Osteoblast (primary cell): ENCODE measurements around the gene IL17RC. TPM values are rescaled to one million over a fixed set of nuclear protein-coding genes. Genes with fewer than 3 reads are reported as not detected.
A peak's percentile ranks its signal among the peaks of the same experiment; 100 is the strongest.
"Not testable (repeated sequence)": the region's sequence is repeated elsewhere in the genome, so short reads cannot be mapped to it uniquely, and the experiment has no call there.

Source experiments
- DNase-seq: peaks from one replicate; pipeline ENCODE4 v3.0.0; 2011; ENCODE audit warnings: low spot score, mixed read lengths; ENCODE audit not compliant: insufficient read length; ENCODE audit errors: missing footprints
- H2AFZ ChIP-seq: 2 replicates; pipeline ENCODE4 v1.6.0; 2011; ENCODE audit warnings: mild to moderate bottlenecking, low read length
- H3K27ac ChIP-seq: 2 replicates; pipeline ENCODE4 v1.5.1; 2011; ENCODE audit warnings: mild to moderate bottlenecking, low read depth, low read length, moderate library complexity
- H3K27me3 ChIP-seq: 2 replicates; pipeline ENCODE4 v1.6.0; 2012; ENCODE audit warnings: mild to moderate bottlenecking, control low read depth, inconsistent platforms, low read length, moderate library complexity; ENCODE audit not compliant: insufficient read depth
- H3K36me3 ChIP-seq: 2 replicates; pipeline ENCODE4 v1.5.1; 2011; ENCODE audit warnings: mild to moderate bottlenecking, low read length, control low read depth, moderate library complexity; ENCODE audit not compliant: insufficient read depth
- H3K4me1 ChIP-seq: 2 replicates; pipeline ENCODE4 v1.5.1; 2011; ENCODE audit warnings: mild to moderate bottlenecking, low read length, control low read depth, moderate library complexity; ENCODE audit not compliant: insufficient read depth
- H3K4me2 ChIP-seq: 2 replicates; pipeline ENCODE4 v1.6.0; 2011; ENCODE audit warnings: mild to moderate bottlenecking, low read length; ENCODE audit not compliant: insufficient read depth
- H3K4me3 ChIP-seq: fragments of 200-600 bp; sonication (generic); 3 replicates; pipeline ENCODE4 v1.5.1; 2012; ENCODE audit warnings: mild to moderate bottlenecking, low read length, inconsistent platforms; ENCODE audit not compliant: insufficient read depth
- H3K79me2 ChIP-seq: 2 replicates; pipeline ENCODE4 v1.6.0; 2012; ENCODE audit warnings: mild to moderate bottlenecking, low read length, control low read depth, inconsistent platforms; ENCODE audit not compliant: insufficient read depth
- H3K9me3 ChIP-seq: 2 replicates; pipeline ENCODE4 v1.5.1; 2011; ENCODE audit warnings: low read depth, low read length, control low read depth
- H4K20me1 ChIP-seq: 2 replicates; pipeline ENCODE4 v1.6.0; 2012; ENCODE audit warnings: mild to moderate bottlenecking, low read length, control low read depth; ENCODE audit not compliant: insufficient read depth
- total RNA-seq: library from RNA; depleted of rRNA; stranded (reverse); fragments of >200 nt; gene quantifications from 2 replicates; pipeline ENCODE4 v1.2.3, GENCODE V29; 2012
- TF ChIP-seq, protein P1 (sequence below): IDR thresholded peaks from 2 replicates; pipeline ENCODE4 v1.5.1; 2011; ENCODE audit warnings: mild to moderate bottlenecking, low read depth, low read length, moderate library complexity; ENCODE audit errors: extremely low read depth

The IL17RC gene
- total RNA-seq, 1 donor: 47.0 TPM

DNA sequence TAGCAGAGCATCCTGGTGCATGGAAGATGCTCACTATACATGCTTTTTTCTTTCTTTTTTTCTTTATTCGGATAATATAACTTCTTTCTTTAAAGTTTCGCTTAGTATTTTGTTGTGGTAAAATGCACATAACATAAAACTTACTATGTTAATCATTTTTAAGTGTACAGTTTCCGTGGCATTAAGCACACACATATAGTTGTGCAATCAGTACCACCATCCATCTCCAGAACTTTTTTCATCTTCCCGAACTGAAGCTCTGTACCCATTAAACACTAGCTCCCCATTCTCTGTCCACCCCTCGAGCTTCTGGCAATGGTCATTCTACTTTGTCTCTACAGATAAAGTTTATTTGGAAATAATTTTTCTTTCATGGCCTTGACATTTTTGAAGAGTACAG is 27.5 kb upstream of the IL17RC start:
- no peak for DNase-seq
- Histone ChIP-seq H3K36me3 (peaks cover 12% of the 10 kb centered on the region), H3K27me3 (no peaks in the 10 kb centered on the region), H4K20me1 (peaks cover 2% of the 10 kb centered on the region), H3K9me3 (no peaks in the 10 kb centered on the region), H3K4me3 (no peak overlapping the region), H3K4me1 (peaks cover 26% of the 10 kb centered on the region), H3K79me2 (peaks cover 26% of the 10 kb centered on the region), H3K27ac (no peak overlapping the region), H3K4me2 (no peak overlapping the region), H2AFZ (no peak overlapping the region)
- TF ChIP-seq, protein P1, sequence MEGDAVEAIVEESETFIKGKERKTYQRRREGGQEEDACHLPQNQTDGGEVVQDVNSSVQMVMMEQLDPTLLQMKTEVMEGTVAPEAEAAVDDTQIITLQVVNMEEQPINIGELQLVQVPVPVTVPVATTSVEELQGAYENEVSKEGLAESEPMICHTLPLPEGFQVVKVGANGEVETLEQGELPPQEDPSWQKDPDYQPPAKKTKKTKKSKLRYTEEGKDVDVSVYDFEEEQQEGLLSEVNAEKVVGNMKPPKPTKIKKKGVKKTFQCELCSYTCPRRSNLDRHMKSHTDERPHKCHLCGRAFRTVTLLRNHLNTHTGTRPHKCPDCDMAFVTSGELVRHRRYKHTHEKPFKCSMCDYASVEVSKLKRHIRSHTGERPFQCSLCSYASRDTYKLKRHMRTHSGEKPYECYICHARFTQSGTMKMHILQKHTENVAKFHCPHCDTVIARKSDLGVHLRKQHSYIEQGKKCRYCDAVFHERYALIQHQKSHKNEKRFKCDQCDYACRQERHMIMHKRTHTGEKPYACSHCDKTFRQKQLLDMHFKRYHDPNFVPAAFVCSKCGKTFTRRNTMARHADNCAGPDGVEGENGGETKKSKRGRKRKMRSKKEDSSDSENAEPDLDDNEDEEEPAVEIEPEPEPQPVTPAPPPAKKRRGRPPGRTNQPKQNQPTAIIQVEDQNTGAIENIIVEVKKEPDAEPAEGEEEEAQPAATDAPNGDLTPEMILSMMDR: no peak

DNA sequence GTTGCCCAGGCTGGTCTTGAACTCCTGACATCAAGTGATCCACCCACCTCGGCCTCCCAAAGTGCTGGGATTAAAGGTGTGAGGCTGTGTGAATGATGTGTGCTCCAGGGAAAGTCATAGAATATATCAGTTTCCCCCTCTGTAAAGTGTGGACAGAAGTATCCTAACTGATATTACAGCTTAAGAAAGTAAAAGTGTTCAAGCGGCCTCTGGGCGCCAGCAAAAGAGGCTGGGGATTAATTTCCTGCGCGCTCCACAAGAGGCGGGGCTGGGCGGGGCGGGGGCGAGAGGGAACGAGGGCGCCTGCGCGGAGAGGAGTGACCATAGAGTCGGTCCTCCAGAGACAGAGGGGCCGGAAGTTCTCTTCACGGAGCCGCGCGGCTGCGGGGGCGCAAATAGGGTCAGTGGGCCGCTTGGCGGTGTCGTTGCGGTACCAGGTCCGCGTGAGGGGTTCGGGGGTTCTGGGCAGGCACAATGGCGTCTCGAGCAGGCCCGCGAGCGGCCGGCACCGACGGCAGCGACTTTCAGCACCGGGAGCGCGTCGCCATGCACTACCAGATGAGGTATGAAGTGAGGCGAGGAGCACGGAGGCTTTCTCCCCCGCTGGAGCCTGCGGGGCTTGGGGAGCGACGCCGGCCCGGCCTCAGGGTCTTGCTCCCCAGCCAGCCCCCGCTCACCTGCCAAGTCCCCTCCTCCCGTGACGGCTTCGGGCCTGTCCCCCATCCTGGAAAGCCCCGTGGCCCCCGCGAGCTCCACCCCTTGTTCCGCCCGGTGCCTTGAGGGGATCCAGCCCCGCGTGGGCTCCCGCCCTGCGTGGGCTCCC is 26.4 kb upstream of the IL17RC start, which contains the start of gene JAGN1:
TSS of gene JAGN1 (plus strand) at position 362 of the 823 bp plus-strand sequence. CDS start at position 475, 113 bp downstream.
- H3K36me3 ChIP-seq: peaks cover 12% of the 10 kb centered on the region
- H2AFZ ChIP-seq: peak within 1 kb of the TSS; percentile 97
- peak within 1 kb of the TSS; percentile 91 for H3K27ac ChIP-seq
- H3K4me2 ChIP-seq: peak within 1 kb of the TSS; percentile 79
- no peaks in the 10 kb centered on the region for H3K27me3 ChIP-seq
- peak within 1 kb of the TSS; percentile 92 for H3K4me3 ChIP-seq
- H3K4me1 ChIP-seq: peaks cover 21% of the 10 kb centered on the region
- peak; percentile 95 for DNase-seq
- TF ChIP-seq, protein P1: no peak
- H4K20me1 ChIP-seq: peaks cover 2% of the 10 kb centered on the region
- H3K9me3 ChIP-seq: no peaks in the 10 kb centered on the region
- H3K79me2 ChIP-seq: peaks cover 29% of the 10 kb centered on the region

DNA sequence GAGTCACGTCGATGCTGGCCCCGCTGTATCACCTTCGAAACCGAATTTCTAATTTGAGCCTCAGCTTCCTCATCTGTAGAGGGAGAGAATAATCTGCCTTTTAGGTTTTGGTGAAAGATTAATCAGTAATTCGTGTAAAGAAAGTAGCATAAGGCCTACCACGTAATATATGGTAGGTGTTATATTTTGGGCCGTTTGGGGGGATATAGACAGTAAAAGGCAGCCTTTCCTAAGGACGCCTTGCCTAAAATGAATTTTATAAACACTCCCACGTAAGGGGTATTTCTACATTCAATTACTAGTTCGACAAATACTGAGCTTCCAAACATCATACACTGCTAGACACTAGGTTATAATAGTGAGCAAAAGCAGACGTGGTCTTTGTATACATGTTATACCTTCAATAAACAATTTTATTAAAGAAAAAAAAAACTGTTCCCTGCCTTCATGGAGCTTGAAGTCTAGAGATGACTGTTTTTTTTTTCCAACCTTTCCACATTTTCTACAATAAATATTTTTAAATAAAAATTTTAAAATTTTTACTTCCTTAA is 25.8 kb upstream of the IL17RC start:
- H3K27me3 ChIP-seq: no peaks in the 10 kb centered on the region
- no peaks in the 10 kb centered on the region for H3K9me3 ChIP-seq

DNA sequence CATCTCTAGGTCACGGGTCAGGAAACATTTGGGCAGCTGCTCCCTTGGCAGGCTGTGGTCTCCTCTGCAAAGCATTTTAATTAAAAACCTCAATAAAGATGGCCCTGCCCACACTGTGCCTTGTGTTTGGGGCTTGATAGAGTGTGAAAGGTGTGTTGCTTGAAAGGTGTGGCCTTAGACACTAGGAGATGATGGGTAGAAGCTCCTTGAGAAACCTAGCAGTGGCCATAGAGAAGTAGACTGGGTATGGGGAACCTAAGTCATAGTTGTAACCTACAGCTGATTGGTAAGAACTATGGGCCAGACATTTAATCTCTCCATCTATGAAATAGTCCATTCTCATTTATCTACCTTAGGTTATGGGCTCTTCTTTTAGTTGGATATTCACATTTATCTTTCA is 23.2 kb upstream of the IL17RC start:
- H2AFZ ChIP-seq: no peak overlapping the region
- no peak overlapping the region for H3K4me2 ChIP-seq

More for the DNA sequence above, 25.8 kb upstream of the IL17RC start:
- peak; percentile 66 for DNase-seq
- H3K79me2 ChIP-seq: peaks cover 29% of the 10 kb centered on the region
- H3K4me3 ChIP-seq: peak overlapping the region; percentile 92
- H3K4me2 ChIP-seq: peak overlapping the region; percentile 79
- TF ChIP-seq, protein P1: no peak
- H3K36me3 ChIP-seq: peaks cover 12% of the 10 kb centered on the region
- H2AFZ ChIP-seq: peak overlapping the region; percentile 97
- peak overlapping the region; percentile 91 for H3K27ac ChIP-seq
- peaks cover 21% of the 10 kb centered on the region for H3K4me1 ChIP-seq
- H4K20me1 ChIP-seq: peaks cover 2% of the 10 kb centered on the region

DNA sequence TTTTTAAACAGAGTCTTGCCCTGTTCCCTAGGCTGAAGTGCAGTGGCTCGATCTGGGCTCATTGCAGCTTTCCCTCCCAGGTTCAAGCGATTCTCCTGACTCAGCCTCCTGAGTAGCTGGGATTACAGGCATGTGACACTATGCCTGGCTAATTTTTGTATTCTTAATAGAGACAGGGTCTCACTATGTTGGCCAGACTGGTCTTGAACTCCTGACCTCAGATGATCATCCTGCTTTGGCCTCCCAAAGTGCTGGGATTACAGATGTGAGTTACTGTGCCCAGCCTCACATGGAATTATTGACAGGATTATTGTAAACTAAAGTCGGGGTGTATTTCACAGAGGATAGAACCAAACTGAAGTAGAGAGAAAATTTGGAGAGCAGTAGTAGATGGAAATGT is 21.2 kb upstream of the IL17RC start:
- not testable (repeated sequence) for H2AFZ ChIP-seq, H3K9me3 ChIP-seq, DNase-seq, H3K4me2 ChIP-seq, H3K4me3 ChIP-seq, H4K20me1 ChIP-seq, H3K27ac ChIP-seq, H3K27me3 ChIP-seq
- H3K79me2 ChIP-seq: peaks cover 26% of the 10 kb centered on the region
- peaks cover 42% of the 10 kb centered on the region for H3K4me1 ChIP-seq
- peaks cover 12% of the 10 kb centered on the region for H3K36me3 ChIP-seq

More for the DNA sequence above, 23.2 kb upstream of the IL17RC start:
- Histone ChIP-seq H3K36me3 (peaks cover 12% of the 10 kb centered on the region), H4K20me1 (peaks cover 2% of the 10 kb centered on the region), H3K27ac (peak overlapping the region; percentile 3), H3K9me3 (no peaks in the 10 kb centered on the region), H3K4me3 (no peak overlapping the region), H3K4me1 (peaks cover 38% of the 10 kb centered on the region), H3K27me3 (no peaks in the 10 kb centered on the region), H3K79me2 (peaks cover 29% of the 10 kb centered on the region)
- no peak for DNase-seq
- TF ChIP-seq, protein P1: no peak
